Tibial artery (tissue), 4 donors: ENCODE measurements around the gene ZFYVE21.
"Not testable (repeated sequence)": the region's sequence is repeated elsewhere in the genome, so short reads cannot be mapped to it uniquely, and the experiment has no call there.

ENCODE experiments used
- DNase-seq, 2 donors: peaks; one replicate each; pipeline ENCODE4 v3.0.0-alpha.2; 2019
- H3K27ac ChIP-seq, 2 donors: fragments of 200-600 bp; sonication (generic) in 1 of 2; 1 replicate in 1 of 2; 2 replicates in 1 of 2; pipeline ENCODE4 v1.5.1; 2018 to 2019; ENCODE audit warnings: mild to moderate bottlenecking in 1 of 2
- H3K27me3 ChIP-seq, 2 donors: fragments of 200-600 bp; sonication (generic) in 1 of 2; one replicate each; pipeline versions ENCODE4 v1.5.1 to v1.6.0; 2016 to 2019
- H3K36me3 ChIP-seq, 3 donors: fragments of 200-600 bp; sonication (generic) in 2 of 3; one replicate each; pipeline ENCODE4 v1.5.1; 2016 to 2019; ENCODE audit warnings: mild to moderate bottlenecking in 2 of 3
- H3K4me1 ChIP-seq, 4 donors: fragments of 200-600 bp; sonication (generic) in 2 of 4; 1 replicate in 3 of 4; 2 replicates in 1 of 4; pipeline ENCODE4 v1.5.1; 2016 to 2019
- H3K4me3 ChIP-seq, 2 donors: fragments of 200-600 bp; sonication (generic) in 1 of 2; 1 replicate in 1 of 2; 2 replicates in 1 of 2; pipeline ENCODE4 v1.5.1; 2018 to 2019; ENCODE audit warnings: mild to moderate bottlenecking in 2 of 2
- H3K9me3 ChIP-seq, 3 donors: fragments of 200-600 bp; sonication (generic) in 1 of 3; one replicate each; pipeline ENCODE4 v1.5.1; 2016 to 2019
- intact Hi-C: fragments of 100-400 bp; cut with DNase I; formaldehyde crosslinking; loops from one replicate; pipeline ENCODE4 v1.15.0; 2023; ENCODE audit warnings: low total_unique reads
- TF ChIP-seq, protein P1 (sequence below), 2 experiments: fragments of 200-600 bp in 1 of 2; fragments of 450-650 bp in 1 of 2; IDR thresholded peaks; one replicate each; pipeline ENCODE4 v1.5.1; 2017 to 2019; ENCODE audit warnings: antibody characterized with exemption in 2 of 2, mild to moderate bottlenecking in 1 of 2, moderate library complexity in 1 of 2

ZFYVE21 gene

GRCh38 chr14:103775506-103775905 lies 59.9 kb downstream of the ZFYVE21 start:
- TF ChIP-seq, protein P1, sequence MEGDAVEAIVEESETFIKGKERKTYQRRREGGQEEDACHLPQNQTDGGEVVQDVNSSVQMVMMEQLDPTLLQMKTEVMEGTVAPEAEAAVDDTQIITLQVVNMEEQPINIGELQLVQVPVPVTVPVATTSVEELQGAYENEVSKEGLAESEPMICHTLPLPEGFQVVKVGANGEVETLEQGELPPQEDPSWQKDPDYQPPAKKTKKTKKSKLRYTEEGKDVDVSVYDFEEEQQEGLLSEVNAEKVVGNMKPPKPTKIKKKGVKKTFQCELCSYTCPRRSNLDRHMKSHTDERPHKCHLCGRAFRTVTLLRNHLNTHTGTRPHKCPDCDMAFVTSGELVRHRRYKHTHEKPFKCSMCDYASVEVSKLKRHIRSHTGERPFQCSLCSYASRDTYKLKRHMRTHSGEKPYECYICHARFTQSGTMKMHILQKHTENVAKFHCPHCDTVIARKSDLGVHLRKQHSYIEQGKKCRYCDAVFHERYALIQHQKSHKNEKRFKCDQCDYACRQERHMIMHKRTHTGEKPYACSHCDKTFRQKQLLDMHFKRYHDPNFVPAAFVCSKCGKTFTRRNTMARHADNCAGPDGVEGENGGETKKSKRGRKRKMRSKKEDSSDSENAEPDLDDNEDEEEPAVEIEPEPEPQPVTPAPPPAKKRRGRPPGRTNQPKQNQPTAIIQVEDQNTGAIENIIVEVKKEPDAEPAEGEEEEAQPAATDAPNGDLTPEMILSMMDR (IDR thresholded peaks at IDR 0.05): no peak
- DNase-seq: no peak
- H3K27me3 ChIP-seq: no peaks in the 10 kb centered on the region
- no peak overlapping the region for H3K27ac ChIP-seq
- no peak overlapping the region for H3K4me3 ChIP-seq
- H3K36me3 ChIP-seq: peaks cover 0 to 21% (median 0%) of the 10 kb centered on the region in 3 donors
- intact Hi-C loops: no loop called here
- no peaks in the 10 kb centered on the region for H3K9me3 ChIP-seq
- H3K4me1 ChIP-seq: no peaks in the 10 kb centered on the region

DNA sequence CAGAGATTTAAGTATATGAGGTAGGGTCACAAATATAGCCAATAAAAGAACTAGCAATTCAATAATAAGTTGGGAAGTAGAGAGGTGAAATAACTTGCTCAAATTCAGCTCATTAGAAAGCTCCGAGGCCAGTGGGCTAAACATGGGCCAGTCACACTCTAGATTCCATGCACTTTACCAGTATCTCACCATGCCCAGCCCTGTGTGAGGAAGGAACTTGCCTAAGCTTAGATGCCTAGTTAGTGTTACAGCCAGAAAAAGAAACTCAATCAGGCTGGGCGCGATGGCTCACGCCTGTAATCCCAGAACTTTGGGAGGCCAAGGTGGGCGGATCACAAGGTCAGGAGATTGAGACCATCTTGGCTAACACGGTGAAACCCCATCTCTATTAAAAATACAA lies 60.7 kb downstream of the ZFYVE21 start:
- H3K4me3 ChIP-seq, H3K27ac ChIP-seq, H3K4me1 ChIP-seq, H3K9me3 ChIP-seq, H3K27me3 ChIP-seq, DNase-seq, intact Hi-C loops: not testable (repeated sequence)
- H3K36me3 ChIP-seq: peaks cover 0 to 25% (median 0%) of the 10 kb centered on the region in 3 donors

GRCh38 chr14:103782376-103782775 lies 66.8 kb downstream of the ZFYVE21 start:
- intact Hi-C loops: no loop called here
- TF ChIP-seq, protein P1 (IDR thresholded peaks at IDR 0.05): no peak
- no peak for DNase-seq
- H3K4me1 ChIP-seq: no peaks in the 10 kb centered on the region
- peaks cover 0 to 32% (median 9%) of the 10 kb centered on the region in 3 donors for H3K36me3 ChIP-seq
- no peak overlapping the region for H3K27ac ChIP-seq
- H3K27me3 ChIP-seq: no peaks in the 10 kb centered on the region
- H3K9me3 ChIP-seq: no peaks in the 10 kb centered on the region
- no peak overlapping the region for H3K4me3 ChIP-seq
